DOHH2 (cell line): ENCODE data around the gene CNGA4.

Experiments used
- H3F3A ChIP-seq: fragments of 200-600 bp; sonication (generic), shearing (Covaris generic); 2 replicates; pipeline ENCODE4 v1.6.0; 2016; ENCODE audit warnings: antibody characterized with exemption, mild to moderate bottlenecking; ENCODE audit not compliant: control insufficient read depth, insufficient read depth
- H3K27ac ChIP-seq: fragments of 200-600 bp; sonication (generic); 2 replicates; pipeline ENCODE4 v1.5.1; 2014; ENCODE audit warnings: low read depth, mild to moderate bottlenecking, low read length, moderate library complexity
- H3K27me3 ChIP-seq: fragments of 200-600 bp; sonication (generic); 2 replicates; pipeline ENCODE4 v1.6.1; 2014; ENCODE audit warnings: mild to moderate bottlenecking, low read length, mixed read lengths; ENCODE audit not compliant: control insufficient read depth
- H3K36me3 ChIP-seq: fragments of 200-600 bp; sonication (generic); 2 replicates; pipeline ENCODE4 v1.6.1; 2014; ENCODE audit warnings: mild to moderate bottlenecking, low read length, moderate library complexity, mixed read lengths; ENCODE audit not compliant: control insufficient read depth
- H3K4me1 ChIP-seq: fragments of 200-600 bp; sonication (generic); 2 replicates; pipeline ENCODE4 v1.6.1; 2014; ENCODE audit warnings: mild to moderate bottlenecking, low read length, mixed read lengths; ENCODE audit not compliant: control insufficient read depth
- H3K4me2 ChIP-seq: fragments of 200-600 bp; sonication (generic); 2 replicates; pipeline ENCODE4 v1.6.0; 2014; ENCODE audit warnings: mild to moderate bottlenecking, low read length, moderate library complexity
- H3K4me3 ChIP-seq: fragments of 200-600 bp; sonication (generic); 2 replicates; pipeline ENCODE4 v1.5.1; 2014; ENCODE audit warnings: mild to moderate bottlenecking, low read length, mixed read lengths
- H3K79me2 ChIP-seq: fragments of 200-600 bp; sonication (generic); 2 replicates; pipeline ENCODE4 v1.6.1; 2014; ENCODE audit warnings: mild to moderate bottlenecking, low read length, mixed read lengths; ENCODE audit not compliant: control insufficient read depth
- H3K9me2 ChIP-seq: fragments of 200-600 bp; sonication (generic); replicated peaks from 2 replicates; pipeline ENCODE4 v1.6.1; 2014; ENCODE audit warnings: mild to moderate bottlenecking, low read length, mixed read lengths; ENCODE audit not compliant: control insufficient read depth
- H3K9me3 ChIP-seq: fragments of 200-600 bp; sonication (generic); 2 replicates; pipeline ENCODE4 v1.6.1; 2014; ENCODE audit warnings: antibody characterized with exemption, low read length, mixed read lengths; ENCODE audit not compliant: control insufficient read depth, insufficient read depth
- H4K20me1 ChIP-seq: fragments of 200-600 bp; sonication (generic); 2 replicates; pipeline ENCODE4 v1.6.0; 2014; ENCODE audit warnings: low read depth, mild to moderate bottlenecking, antibody characterized with exemption, low read length, moderate library complexity; ENCODE audit not compliant: control insufficient read depth, insufficient read depth
- EZH2phosphoT487 ChIP-seq: fragments of 200-600 bp; sonication (generic); IDR thresholded peaks from 2 replicates; pipeline ENCODE4 v1.6.1; 2017; ENCODE audit warnings: borderline replicate concordance, mild to moderate bottlenecking, antibody characterized with exemption, low read length, moderate library complexity, mixed read lengths
- TF ChIP-seq, protein P1 (sequence below): fragments of 200-600 bp; sonication (generic); IDR thresholded peaks from one replicate; pipeline ENCODE4 v1.5.1; 2014; ENCODE audit warnings: antibody characterized with exemption, mild to moderate bottlenecking, low read depth, low read length; ENCODE audit not compliant: poor library complexity, severe bottlenecking

The CNGA4 gene

DNA sequence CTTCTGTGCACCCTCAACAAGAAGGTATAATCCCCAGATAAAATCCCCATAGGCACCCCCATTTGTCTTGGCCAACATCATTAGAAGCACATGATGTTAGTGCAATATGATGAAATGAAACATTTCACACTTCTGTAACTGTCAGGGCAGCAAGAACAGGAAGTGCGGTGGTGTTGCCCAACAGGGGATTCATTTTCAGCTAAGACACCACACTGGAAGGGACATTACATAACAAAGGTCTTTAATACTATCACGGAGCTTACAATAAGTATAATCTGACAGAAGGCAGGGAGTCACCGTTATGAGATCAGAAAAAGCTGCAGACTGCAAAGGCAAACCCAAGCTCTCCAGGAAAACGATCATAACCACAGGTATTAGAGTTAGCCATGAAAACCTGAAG, 37.9 kb upstream of the CNGA4 start:
- Histone ChIP-seq H4K20me1 (no peaks in the 10 kb centered on the region), H3K36me3 (0 out of 2 replicates have a peak, but pooled peaks cover 3% of the 10 kb centered on the region), H3K9me3 (no peaks in the 10 kb centered on the region), H3K4me3 (no peak overlapping the region), H3K79me2 (no peaks in the 10 kb centered on the region), H3K27ac (no peak overlapping the region), H3K4me2 (no peak overlapping the region), H3K9me2 (no peaks in the 10 kb centered on the region), H3K27me3 (peaks cover 3% of the 10 kb centered on the region), H3K4me1 (no peaks in the 10 kb centered on the region), H3F3A (no peaks in the 10 kb centered on the region)
- TF ChIP-seq, protein P1, sequence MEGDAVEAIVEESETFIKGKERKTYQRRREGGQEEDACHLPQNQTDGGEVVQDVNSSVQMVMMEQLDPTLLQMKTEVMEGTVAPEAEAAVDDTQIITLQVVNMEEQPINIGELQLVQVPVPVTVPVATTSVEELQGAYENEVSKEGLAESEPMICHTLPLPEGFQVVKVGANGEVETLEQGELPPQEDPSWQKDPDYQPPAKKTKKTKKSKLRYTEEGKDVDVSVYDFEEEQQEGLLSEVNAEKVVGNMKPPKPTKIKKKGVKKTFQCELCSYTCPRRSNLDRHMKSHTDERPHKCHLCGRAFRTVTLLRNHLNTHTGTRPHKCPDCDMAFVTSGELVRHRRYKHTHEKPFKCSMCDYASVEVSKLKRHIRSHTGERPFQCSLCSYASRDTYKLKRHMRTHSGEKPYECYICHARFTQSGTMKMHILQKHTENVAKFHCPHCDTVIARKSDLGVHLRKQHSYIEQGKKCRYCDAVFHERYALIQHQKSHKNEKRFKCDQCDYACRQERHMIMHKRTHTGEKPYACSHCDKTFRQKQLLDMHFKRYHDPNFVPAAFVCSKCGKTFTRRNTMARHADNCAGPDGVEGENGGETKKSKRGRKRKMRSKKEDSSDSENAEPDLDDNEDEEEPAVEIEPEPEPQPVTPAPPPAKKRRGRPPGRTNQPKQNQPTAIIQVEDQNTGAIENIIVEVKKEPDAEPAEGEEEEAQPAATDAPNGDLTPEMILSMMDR: no peak

DNA sequence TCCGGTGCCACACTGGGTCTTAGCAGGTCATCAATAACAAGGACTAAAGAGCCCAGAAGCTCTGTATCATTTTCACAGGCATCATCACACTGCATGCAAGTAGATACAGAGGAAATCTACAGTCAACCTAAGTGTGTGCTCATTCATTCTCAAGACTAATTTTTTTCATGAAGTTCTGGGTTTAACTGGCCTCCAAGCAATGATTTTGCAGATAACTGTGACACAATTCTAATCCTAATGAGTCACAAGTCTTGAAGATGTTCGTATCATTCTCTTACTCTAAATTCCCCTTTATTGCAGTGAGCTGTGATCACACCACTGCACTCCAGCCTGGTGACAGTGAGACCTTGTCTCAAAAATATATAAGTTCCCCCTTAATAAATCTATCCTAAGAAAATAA, 37.4 kb upstream of the CNGA4 start:
- TF ChIP-seq, protein P1: no peak
- no peak for TF ChIP-seq EZH2phosphoT487
- no peaks in the 10 kb centered on the region for H3F3A ChIP-seq
- H3K9me2 ChIP-seq: no peaks in the 10 kb centered on the region
- H3K36me3 ChIP-seq: 0 out of 2 replicates have a peak, but pooled peaks cover 3% of the 10 kb centered on the region
- H3K4me3 ChIP-seq: no peak overlapping the region
- H4K20me1 ChIP-seq: no peaks in the 10 kb centered on the region
- no peaks in the 10 kb centered on the region for H3K9me3 ChIP-seq
- no peak overlapping the region for H3K4me2 ChIP-seq
- no peaks in the 10 kb centered on the region for H3K4me1 ChIP-seq
- H3K79me2 ChIP-seq: no peaks in the 10 kb centered on the region
- no peak overlapping the region for H3K27ac ChIP-seq
- H3K27me3 ChIP-seq: no peaks in the 10 kb centered on the region

GRCh38 chr11:6202041-6202440, 36.8 kb upstream of the CNGA4 start:
- H3K4me2 ChIP-seq: no peak overlapping the region
- 0 out of 2 replicates have a peak, but pooled peaks cover 3% of the 10 kb centered on the region for H3K36me3 ChIP-seq
- TF ChIP-seq, protein P1: no peak
- no peak for TF ChIP-seq EZH2phosphoT487

GRCh38 chr11:6203327-6203726, 35.6 kb upstream of the CNGA4 start:
- Histone ChIP-seq H3K4me2 (no peak overlapping the region), H3K36me3 (0 out of 2 replicates have a peak, but pooled peaks cover 3% of the 10 kb centered on the region), H3K27me3 (no peaks in the 10 kb centered on the region), H3K9me3 (no peaks in the 10 kb centered on the region), H4K20me1 (no peaks in the 10 kb centered on the region), H3K4me1 (no peaks in the 10 kb centered on the region), H3K27ac (no peak overlapping the region), H3K9me2 (no peaks in the 10 kb centered on the region), H3K4me3 (no peak overlapping the region), H3K79me2 (no peaks in the 10 kb centered on the region), H3F3A (no peaks in the 10 kb centered on the region)
- TF ChIP-seq EZH2phosphoT487: no peak
- TF ChIP-seq, protein P1: no peak

More at GRCh38 chr11:6202041-6202440, 36.8 kb upstream of the CNGA4 start:
- no peaks in the 10 kb centered on the region for H4K20me1 ChIP-seq
- H3F3A ChIP-seq: no peaks in the 10 kb centered on the region
- H3K27me3 ChIP-seq: no peaks in the 10 kb centered on the region
- H3K4me3 ChIP-seq: no peak overlapping the region
- H3K27ac ChIP-seq: no peak overlapping the region
- no peaks in the 10 kb centered on the region for H3K4me1 ChIP-seq
- H3K79me2 ChIP-seq: no peaks in the 10 kb centered on the region
- no peaks in the 10 kb centered on the region for H3K9me2 ChIP-seq
- H3K9me3 ChIP-seq: no peaks in the 10 kb centered on the region
